Tibial artery (tissue), 4 donors: ENCODE results near the gene TMEM143.

ENCODE experiments used
- DNase-seq, 2 donors: peaks; one replicate each; pipeline ENCODE4 v3.0.0-alpha.2; 2019
- H3K27ac ChIP-seq, 2 donors: fragments of 200-600 bp; sonication (generic) in 1 of 2; 1 replicate in 1 of 2; 2 replicates in 1 of 2; pipeline ENCODE4 v1.5.1; 2018 to 2019; ENCODE audit warnings: mild to moderate bottlenecking in 1 of 2
- H3K27me3 ChIP-seq, 2 donors: fragments of 200-600 bp; sonication (generic) in 1 of 2; one replicate each; pipeline versions ENCODE4 v1.5.1 to v1.6.0; 2016 to 2019
- H3K36me3 ChIP-seq, 3 donors: fragments of 200-600 bp; sonication (generic) in 2 of 3; one replicate each; pipeline ENCODE4 v1.5.1; 2016 to 2019; ENCODE audit warnings: mild to moderate bottlenecking in 2 of 3
- H3K4me1 ChIP-seq, 4 donors: fragments of 200-600 bp; sonication (generic) in 2 of 4; 1 replicate in 3 of 4; 2 replicates in 1 of 4; pipeline ENCODE4 v1.5.1; 2016 to 2019
- H3K4me3 ChIP-seq, 2 donors: fragments of 200-600 bp; sonication (generic) in 1 of 2; 1 replicate in 1 of 2; 2 replicates in 1 of 2; pipeline ENCODE4 v1.5.1; 2018 to 2019; ENCODE audit warnings: mild to moderate bottlenecking in 2 of 2
- H3K9me3 ChIP-seq, 3 donors: fragments of 200-600 bp; sonication (generic) in 1 of 3; one replicate each; pipeline ENCODE4 v1.5.1; 2016 to 2019
- intact Hi-C: fragments of 100-400 bp; cut with DNase I; formaldehyde crosslinking; loops from one replicate; pipeline ENCODE4 v1.15.0; 2023; ENCODE audit warnings: low total_unique reads
- TF ChIP-seq, protein P1 (sequence below), 2 experiments: fragments of 200-600 bp in 1 of 2; fragments of 450-650 bp in 1 of 2; IDR thresholded peaks; one replicate each; pipeline ENCODE4 v1.5.1; 2017 to 2019; ENCODE audit warnings: antibody characterized with exemption in 2 of 2, mild to moderate bottlenecking in 1 of 2, moderate library complexity in 1 of 2

Gene TMEM143

DNA sequence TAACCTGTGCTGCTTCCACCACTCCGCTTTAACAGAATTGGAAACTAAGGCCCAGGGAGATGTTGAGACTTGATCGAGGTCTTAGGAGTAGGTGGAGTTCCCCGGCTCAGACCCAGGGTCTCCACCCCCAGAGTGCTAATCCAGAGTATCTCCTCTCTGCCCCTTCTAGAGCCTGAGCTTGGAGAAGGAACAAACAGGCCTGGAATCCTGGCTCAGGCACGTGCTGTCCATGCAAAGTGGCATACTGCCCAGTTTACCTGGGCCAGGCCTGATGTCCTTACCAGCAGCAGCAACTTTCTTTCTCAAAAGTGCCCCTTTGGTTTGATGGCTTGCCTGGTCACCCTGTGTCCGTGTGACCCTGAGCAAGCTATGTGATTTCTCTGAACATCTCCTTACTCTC, 4.1 kb upstream of the TMEM143 start:
- Histone ChIP-seq H3K36me3 (no peaks in the 10 kb centered on the region), H3K9me3 (no peaks in the 10 kb centered on the region), H3K27ac (no peak overlapping the region)

DNA sequence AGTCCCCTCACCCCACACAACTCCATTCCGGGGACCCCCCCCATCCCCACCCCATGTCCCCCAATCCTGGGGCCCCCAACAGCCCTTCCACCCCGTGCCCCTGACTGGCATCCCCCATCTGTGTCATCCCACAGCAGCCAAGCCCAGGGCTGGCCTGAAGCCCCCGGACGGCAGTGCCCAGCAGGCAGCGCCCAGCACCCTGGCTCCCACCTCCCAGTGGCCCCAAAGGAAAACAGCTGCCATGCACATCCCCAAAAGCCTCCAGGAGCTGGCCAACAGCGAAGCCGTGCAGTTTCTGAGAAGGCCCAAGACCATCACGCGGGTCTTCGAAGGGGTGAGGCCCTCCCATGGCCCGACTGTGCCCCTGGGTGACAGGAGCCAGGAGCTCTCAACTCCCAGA, 1.9 kb upstream of the TMEM143 start:
- H3K27ac ChIP-seq = no peak overlapping the region
- DNase-seq = no peak
- intact Hi-C loops = no loop called here

More for the DNA sequence above, 4.1 kb upstream of the TMEM143 start:
- H3K27me3 ChIP-seq = no peaks in the 10 kb centered on the region
- TF ChIP-seq, protein P1, sequence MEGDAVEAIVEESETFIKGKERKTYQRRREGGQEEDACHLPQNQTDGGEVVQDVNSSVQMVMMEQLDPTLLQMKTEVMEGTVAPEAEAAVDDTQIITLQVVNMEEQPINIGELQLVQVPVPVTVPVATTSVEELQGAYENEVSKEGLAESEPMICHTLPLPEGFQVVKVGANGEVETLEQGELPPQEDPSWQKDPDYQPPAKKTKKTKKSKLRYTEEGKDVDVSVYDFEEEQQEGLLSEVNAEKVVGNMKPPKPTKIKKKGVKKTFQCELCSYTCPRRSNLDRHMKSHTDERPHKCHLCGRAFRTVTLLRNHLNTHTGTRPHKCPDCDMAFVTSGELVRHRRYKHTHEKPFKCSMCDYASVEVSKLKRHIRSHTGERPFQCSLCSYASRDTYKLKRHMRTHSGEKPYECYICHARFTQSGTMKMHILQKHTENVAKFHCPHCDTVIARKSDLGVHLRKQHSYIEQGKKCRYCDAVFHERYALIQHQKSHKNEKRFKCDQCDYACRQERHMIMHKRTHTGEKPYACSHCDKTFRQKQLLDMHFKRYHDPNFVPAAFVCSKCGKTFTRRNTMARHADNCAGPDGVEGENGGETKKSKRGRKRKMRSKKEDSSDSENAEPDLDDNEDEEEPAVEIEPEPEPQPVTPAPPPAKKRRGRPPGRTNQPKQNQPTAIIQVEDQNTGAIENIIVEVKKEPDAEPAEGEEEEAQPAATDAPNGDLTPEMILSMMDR (IDR thresholded peaks at IDR 0.05) = no peak
- peaks cover 0 to 11% (median 5%) of the 10 kb centered on the region in 4 donors for H3K4me1 ChIP-seq
- no peak for DNase-seq
- no peak overlapping the region for H3K4me3 ChIP-seq
- intact Hi-C loops = no loop called here

DNA sequence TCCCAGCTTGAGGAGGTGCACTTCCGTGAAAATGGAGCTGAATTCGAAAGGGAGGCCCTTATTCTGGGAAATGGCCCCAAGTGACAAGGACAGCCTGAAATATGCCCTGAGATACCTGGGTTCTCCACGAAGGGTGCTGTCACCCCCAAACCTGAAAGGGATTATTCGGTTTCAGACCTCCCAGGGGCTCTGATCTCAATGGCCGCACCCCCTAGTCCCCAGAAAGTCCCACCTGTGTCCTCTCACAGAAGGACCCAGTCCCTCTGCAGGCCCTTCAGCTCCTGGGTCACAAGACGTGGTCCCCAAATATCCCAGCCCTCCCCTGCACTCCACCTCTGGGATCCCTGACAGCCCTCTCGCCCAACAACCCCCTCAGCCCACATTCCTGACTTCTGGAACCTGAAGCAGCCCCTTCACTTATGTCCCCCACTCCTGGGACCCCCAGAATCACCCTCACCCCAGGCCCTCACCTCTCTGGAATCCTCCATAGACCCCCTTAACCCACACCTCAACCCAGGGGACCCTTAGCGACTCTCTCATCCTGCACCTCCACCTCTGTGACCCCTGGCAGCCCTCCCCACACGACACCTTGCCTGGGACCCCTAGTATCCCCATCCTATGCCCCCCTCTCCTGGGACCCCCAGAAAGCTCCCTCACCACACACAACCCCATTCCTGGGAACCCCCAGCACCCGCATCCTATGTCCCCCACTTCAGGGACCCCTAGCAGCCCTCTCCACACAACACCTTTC, 1.0 kb upstream of the TMEM143 start:
- peaks cover 0 to 5% (median 3%) of the 10 kb centered on the region in 3 donors for H3K36me3 ChIP-seq
- no peaks in the 10 kb centered on the region for H3K9me3 ChIP-seq
- H3K27ac ChIP-seq = peak overlapping the region; percentile 28 to 30
- intact Hi-C loops = no loop called here
- peak overlapping the region; percentile 63 to 73 for H3K4me3 ChIP-seq
- DNase-seq = no peak
- TF ChIP-seq, protein P1 (IDR thresholded peaks at IDR 0.05) = no peak
- H3K4me1 ChIP-seq = peaks cover 0 to 11% (median 5%) of the 10 kb centered on the region in 4 donors
- H3K27me3 ChIP-seq = no peaks in the 10 kb centered on the region

More for the DNA sequence above, 1.9 kb upstream of the TMEM143 start:
- TF ChIP-seq, protein P1 (IDR thresholded peaks at IDR 0.05) = no peak
- Histone ChIP-seq H3K4me1 (peaks cover 0 to 11% (median 5%) of the 10 kb centered on the region in 4 donors), H3K27me3 (no peaks in the 10 kb centered on the region), H3K9me3 (no peaks in the 10 kb centered on the region), H3K4me3 (no peak overlapping the region), H3K36me3 (no peaks in the 10 kb centered on the region)

DNA sequence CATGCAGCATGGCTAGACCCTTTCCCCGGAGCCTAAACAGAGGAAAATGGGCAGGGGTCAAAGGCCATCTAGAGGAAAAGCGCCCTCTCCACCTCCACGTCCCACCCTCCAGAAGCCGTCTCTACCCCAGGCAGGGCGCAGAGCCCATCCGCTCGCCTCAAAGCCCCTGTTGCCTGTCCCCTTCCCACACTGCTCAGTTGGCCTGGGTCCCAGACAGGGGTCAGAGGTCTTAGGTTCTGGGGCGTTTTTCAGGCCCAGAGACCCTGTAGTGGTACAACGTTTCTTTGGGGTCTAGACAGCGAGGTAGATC, 285 bp downstream of the TMEM143 start:
- H3K27ac ChIP-seq = peak overlapping the region; percentile 84 to 96
- no peaks in the 10 kb centered on the region for H3K27me3 ChIP-seq
- peaks cover 0 to 11% (median 5%) of the 10 kb centered on the region in 4 donors for H3K4me1 ChIP-seq
- intact Hi-C loops = no loop called here
- H3K9me3 ChIP-seq = no peaks in the 10 kb centered on the region
- TF ChIP-seq, protein P1 (IDR thresholded peaks at IDR 0.05) = no peak
- peak overlapping the region; percentile 63 to 73 for H3K4me3 ChIP-seq
- peak in 1 of 2 donors; percentile 37 for DNase-seq
- peaks cover 0 to 15% (median 4%) of the 10 kb centered on the region in 3 donors for H3K36me3 ChIP-seq

DNA sequence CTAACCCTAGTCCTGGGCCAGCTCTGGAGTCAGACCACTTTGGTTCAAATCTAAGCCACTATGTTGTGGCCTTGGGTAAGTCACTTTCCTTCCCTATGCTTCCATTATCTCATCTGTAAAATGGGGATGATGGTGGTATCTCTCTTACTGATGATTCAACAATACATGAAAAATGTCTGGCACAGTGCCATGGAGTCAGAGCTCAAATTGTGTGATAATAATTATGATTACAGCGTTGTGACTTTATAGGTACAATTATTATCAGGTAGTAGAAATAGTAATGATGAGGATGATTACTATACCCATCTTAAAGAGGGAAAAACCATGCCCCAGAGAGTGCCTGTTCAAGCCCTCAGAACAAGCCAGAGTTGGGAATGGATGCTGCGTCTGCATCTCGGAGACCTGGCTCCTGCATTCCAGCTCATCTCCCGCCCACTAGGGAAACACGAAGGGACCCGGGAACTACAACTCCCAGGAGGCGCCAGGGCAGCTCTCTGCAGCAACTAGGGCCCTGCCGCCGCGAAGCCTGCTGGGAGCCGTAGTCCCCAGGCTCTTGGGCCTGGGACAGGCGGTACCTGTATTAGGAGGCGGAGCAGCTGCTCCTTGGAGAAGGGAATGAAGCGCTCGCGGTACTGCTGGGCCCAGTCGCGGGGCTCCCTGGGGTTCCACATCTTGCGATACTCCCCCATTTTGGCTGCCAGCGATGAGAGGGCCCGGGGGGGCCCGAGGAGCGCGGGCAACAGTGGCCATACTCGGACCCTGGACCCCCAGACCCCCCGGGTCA, 832 bp downstream of the TMEM143 start:
- H3K9me3 ChIP-seq = no peaks in the 10 kb centered on the region
- H3K4me3 ChIP-seq = peak overlapping the region; percentile 63 to 73
- TF ChIP-seq, protein P1 (IDR thresholded peaks at IDR 0.05) = peak; percentile 6 to 18
- no peaks in the 10 kb centered on the region for H3K27me3 ChIP-seq
- H3K4me1 ChIP-seq = peaks cover 0 to 11% (median 5%) of the 10 kb centered on the region in 4 donors
- intact Hi-C loops = no loop called here
- peak; percentile 95 to 97 for DNase-seq
- H3K27ac ChIP-seq = peak overlapping the region; percentile 84 to 96
- peaks cover 0 to 17% (median 4%) of the 10 kb centered on the region in 3 donors for H3K36me3 ChIP-seq
